Amniotic epithelial cell (primary cell): Measurements from ENCODE around the gene CARMIL1.

Source experiments
- DNase-seq: peaks from one replicate; pipeline ENCODE4 v3.0.0-alpha.2; 2010; ENCODE audit warnings: low read depth

The CARMIL1 gene

GRCh38 chr6:25311331-25311840 lies 32.2 kb downstream of the CARMIL1 start:
- DNase-seq: peak; percentile 21

GRCh38 chr6:25312034-25312620 lies 33.0 kb downstream of the CARMIL1 start:
- no peak for DNase-seq

- DNase-seq: peak; percentile 14
These were observed 33.5 kb downstream of the CARMIL1 start for GRCh38 chr6:25312703-25313102.

GRCh38 chr6:25314509-25315175 lies 35.5 kb downstream of the CARMIL1 start:
- DNase-seq: no peak

GRCh38 chr6:25315194-25316177 lies 36.3 kb downstream of the CARMIL1 start:
- DNase-seq: no peak

- no peak for DNase-seq
These were observed 37.5 kb downstream of the CARMIL1 start for GRCh38 chr6:25316626-25317025.

GRCh38 chr6:25318589-25318988 lies 39.4 kb downstream of the CARMIL1 start:
- DNase-seq: no peak

GRCh38 chr6:25320459-25320858 lies 41.3 kb downstream of the CARMIL1 start:
- DNase-seq: no peak

GRCh38 chr6:25322692-25323091 lies 43.5 kb downstream of the CARMIL1 start:
- DNase-seq: no peak

GRCh38 chr6:25324066-25324762 lies 45.0 kb downstream of the CARMIL1 start:
- DNase-seq: no peak

GRCh38 chr6:25326126-25326525 lies 47.0 kb downstream of the CARMIL1 start:
- no peak for DNase-seq

GRCh38 chr6:25326960-25327359 lies 47.8 kb downstream of the CARMIL1 start:
- no peak for DNase-seq

- DNase-seq: no peak
These were observed 48.3 kb downstream of the CARMIL1 start for GRCh38 chr6:25327432-25327831.

- no peak for DNase-seq
These were observed 50.1 kb downstream of the CARMIL1 start for GRCh38 chr6:25329161-25329817.

GRCh38 chr6:25329982-25330381 lies 50.8 kb downstream of the CARMIL1 start:
- no peak for DNase-seq

- DNase-seq: no peak
These were observed 51.9 kb downstream of the CARMIL1 start for GRCh38 chr6:25330796-25331685.

- no peak for DNase-seq
These were observed 53.0 kb downstream of the CARMIL1 start for GRCh38 chr6:25332165-25332564.

GRCh38 chr6:25332655-25333071 lies 53.5 kb downstream of the CARMIL1 start:
- DNase-seq: no peak

GRCh38 chr6:25333471-25333870 lies 54.3 kb downstream of the CARMIL1 start:
- DNase-seq: no peak

- DNase-seq: no peak
These were observed 55.6 kb downstream of the CARMIL1 start for GRCh38 chr6:25334793-25335192.
